Mesenchymal stem cell (in vitro differentiated cells and primary cell): ENCODE data around the gene SYNPO2L.

ENCODE experiments used
- DNase-seq: peaks from one replicate; pipeline ENCODE4 v3.0.0-alpha.2; 2013
- H2AFZ ChIP-seq: one replicate; pipeline ENCODE4 v1.6.1; 2013; ENCODE audit warnings: low read depth, mild to moderate bottlenecking, control low read depth, inconsistent platforms, low read length, moderate library complexity
- H2AK5ac ChIP-seq: 2 replicates; pipeline ENCODE4 v1.6.1; 2013; ENCODE audit warnings: low read length, moderate library complexity, mild to moderate bottlenecking, inconsistent platforms; ENCODE audit not compliant: severe bottlenecking
- H2BK120ac ChIP-seq: one replicate; pipeline ENCODE4 v1.6.1; 2013; ENCODE audit warnings: low read depth, mild to moderate bottlenecking, inconsistent platforms, low read length, moderate library complexity
- H2BK12ac ChIP-seq, 2 experiments: one replicate each; pipeline ENCODE4 v1.6.1; 2013; ENCODE audit warnings: inconsistent platforms in 2 of 2, low read length in 2 of 2, mild to moderate bottlenecking in 2 of 2, moderate library complexity in 2 of 2, control low read depth in 1 of 2
- H2BK15ac ChIP-seq: one replicate; pipeline ENCODE4 v1.6.1; 2013; ENCODE audit warnings: mild to moderate bottlenecking, low read depth, inconsistent platforms; ENCODE audit not compliant: poor library complexity, severe bottlenecking
- H2BK5ac ChIP-seq: 2 replicates; pipeline ENCODE4 v1.6.1; 2013; ENCODE audit warnings: low read depth, mild to moderate bottlenecking, low read length, control low read depth, inconsistent platforms; ENCODE audit not compliant: poor library complexity, severe bottlenecking
- H3K14ac ChIP-seq, 2 experiments: one replicate each; pipeline ENCODE4 v1.6.1; 2013; ENCODE audit warnings: inconsistent platforms in 2 of 2, low read length in 2 of 2, control low read depth in 1 of 2, mild to moderate bottlenecking in 1 of 2, moderate library complexity in 1 of 2
- H3K18ac ChIP-seq, 2 experiments: one replicate each; pipeline ENCODE4 v1.6.1; 2013; ENCODE audit warnings: inconsistent platforms in 2 of 2, low read length in 2 of 2, control low read depth in 1 of 2, low read depth in 1 of 2, mild to moderate bottlenecking in 1 of 2
- H3K23ac ChIP-seq, 2 experiments: one replicate each; pipeline ENCODE4 v1.6.1; 2013; ENCODE audit warnings: inconsistent platforms in 2 of 2, low read length in 2 of 2, mild to moderate bottlenecking in 2 of 2, moderate library complexity in 2 of 2, control low read depth in 1 of 2
- H3K27ac ChIP-seq: 2 replicates; pipeline ENCODE4 v1.5.1; 2013; ENCODE audit warnings: mild to moderate bottlenecking, moderate library complexity, low read length, control low read depth, inconsistent platforms; ENCODE audit not compliant: poor library complexity, severe bottlenecking
- H3K27me3 ChIP-seq, 2 experiments: 2 replicates each; pipeline versions ENCODE4 v1.6.1 to v1.7.0; 2013; ENCODE audit warnings: low read length in 2 of 2, mild to moderate bottlenecking in 2 of 2, moderate library complexity in 2 of 2, control low read depth in 1 of 2, inconsistent platforms in 1 of 2; ENCODE audit not compliant: control insufficient read depth in 1 of 2, insufficient read depth in 1 of 2
- H3K36me3 ChIP-seq, 2 experiments: 2 replicates each; pipeline versions ENCODE4 v1.6.1 to v1.7.0; 2013; ENCODE audit warnings: low read length in 2 of 2, control low read depth in 1 of 2, inconsistent platforms in 1 of 2, low read depth in 1 of 2, mild to moderate bottlenecking in 1 of 2; ENCODE audit not compliant: insufficient read depth in 2 of 2, control insufficient read depth in 1 of 2
- H3K4ac ChIP-seq, 2 experiments: one replicate each; pipeline ENCODE4 v1.6.1; 2013; ENCODE audit warnings: inconsistent platforms in 2 of 2, low read length in 2 of 2, mild to moderate bottlenecking in 2 of 2, moderate library complexity in 2 of 2, control low read depth in 1 of 2, low read depth in 1 of 2
- H3K4me1 ChIP-seq: 2 replicates; pipeline ENCODE4 v1.6.1; 2013; ENCODE audit warnings: low read depth, low read length, control low read depth; ENCODE audit not compliant: control insufficient read depth, insufficient read depth
- H3K4me2 ChIP-seq: 2 replicates; pipeline ENCODE4 v1.6.1; 2013; ENCODE audit warnings: low read length, mild to moderate bottlenecking, inconsistent platforms; ENCODE audit not compliant: poor library complexity, severe bottlenecking
- H3K4me3 ChIP-seq, 2 experiments: 2 replicates each; pipeline versions ENCODE4 v1.5.1 to v1.7.0; 2013; ENCODE audit warnings: low read length in 2 of 2, mild to moderate bottlenecking in 2 of 2, control low read depth in 1 of 2, low read depth in 1 of 2; ENCODE audit not compliant: insufficient read depth in 1 of 2
- H3K79me1 ChIP-seq: replicated peaks from 2 replicates; pipeline ENCODE4 v1.6.1; 2013; ENCODE audit warnings: mild to moderate bottlenecking, control low read depth, low read length, inconsistent platforms; ENCODE audit not compliant: poor library complexity, severe bottlenecking
- H3K9ac ChIP-seq: 2 replicates; pipeline ENCODE4 v1.7.0; 2013; ENCODE audit warnings: mild to moderate bottlenecking, low read length, moderate library complexity
- H3K9me3 ChIP-seq: 2 replicates; pipeline ENCODE4 v1.7.0; 2013; ENCODE audit warnings: mild to moderate bottlenecking, low read length; ENCODE audit not compliant: control insufficient read depth
- H4K8ac ChIP-seq: one replicate; pipeline ENCODE4 v1.6.1; 2013; ENCODE audit warnings: inconsistent platforms, mild to moderate bottlenecking, low read length, moderate library complexity
- H4K91ac ChIP-seq: one replicate; pipeline ENCODE4 v1.6.1; 2013; ENCODE audit warnings: mild to moderate bottlenecking, low read length, inconsistent platforms
- WGBS: methylation state at CpG from one replicate; pipeline ENCODE4 v1.1.7; 2013; ENCODE audit warnings: mixed read lengths; 5-methylcytosine and 5-hydroxymethylcytosine counted together

SYNPO2L gene

GRCh38 chr10:73653701-73654100 is 2.1 kb downstream of the SYNPO2L start:
- H3K27ac ChIP-seq: no peak overlapping the region
- no peak overlapping the region for H3K14ac ChIP-seq
- H3K4me3 ChIP-seq: no peak overlapping the region
- H3K79me1 ChIP-seq: no peaks in the 10 kb centered on the region
- peak; percentile 40 for DNase-seq
- H3K27me3 ChIP-seq: peaks cover 0 to 12% of the 10 kb centered on the region in 2 experiments
- no peak overlapping the region for H2BK15ac ChIP-seq
- no peak overlapping the region for H3K9ac ChIP-seq
- no peak overlapping the region for H2BK5ac ChIP-seq
- H3K18ac ChIP-seq: no peak overlapping the region
- H2BK12ac ChIP-seq: peak overlapping the region in 1 of 2 experiments; percentile 66
- no peak overlapping the region for H4K8ac ChIP-seq
- H3K4me1 ChIP-seq: peaks cover 1% of the 10 kb centered on the region
- 46% methylated on average over 3 of the region's 3 CpGs for WGBS
- H3K36me3 ChIP-seq: no peaks in the 10 kb centered on the region
- H2AFZ ChIP-seq: no peak overlapping the region
- H4K91ac ChIP-seq: no peak overlapping the region
- no peak overlapping the region for H3K23ac ChIP-seq
- H3K4me2 ChIP-seq: no peak overlapping the region
- H2BK120ac ChIP-seq: no peak overlapping the region
- H2AK5ac ChIP-seq: no peak overlapping the region
- no peak overlapping the region for H3K4ac ChIP-seq
- no peaks in the 10 kb centered on the region for H3K9me3 ChIP-seq

DNA sequence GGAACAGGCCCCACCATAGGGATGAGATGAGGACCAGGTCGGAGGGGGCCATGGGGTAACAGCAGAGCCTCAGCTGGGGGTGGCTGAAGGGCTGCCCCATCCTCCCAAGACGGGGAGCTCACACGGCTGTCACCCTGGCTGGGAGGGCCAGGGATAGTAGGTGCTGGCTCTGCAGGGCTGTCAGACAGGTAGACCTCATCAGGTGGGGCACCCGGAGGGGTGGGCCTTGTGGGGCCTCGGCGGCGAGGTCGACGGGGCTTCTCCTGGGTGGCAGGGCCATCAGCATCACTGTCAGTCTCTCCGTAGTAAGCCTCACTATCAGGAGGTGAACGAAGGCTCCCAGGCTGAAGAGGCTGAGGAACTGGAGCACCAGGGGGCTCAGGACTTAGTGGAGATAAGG is 2.6 kb downstream of the SYNPO2L start:
- Histone ChIP-seq H3K23ac (no peak overlapping the region), H3K18ac (no peak overlapping the region), H3K36me3 (no peaks in the 10 kb centered on the region), H3K27me3 (peaks cover 0 to 12% of the 10 kb centered on the region in 2 experiments), H2AK5ac (no peak overlapping the region), H3K9ac (no peak overlapping the region), H3K14ac (no peak overlapping the region), H3K4ac (no peak overlapping the region), H3K27ac (no peak overlapping the region), H3K4me3 (no peak overlapping the region), H3K9me3 (no peaks in the 10 kb centered on the region), H2BK5ac (no peak overlapping the region), H3K4me2 (no peak overlapping the region), H3K4me1 (peaks cover 4% of the 10 kb centered on the region), H3K79me1 (no peaks in the 10 kb centered on the region), H2BK12ac (peak overlapping the region in 1 of 2 experiments; percentile 37), H4K8ac (no peak overlapping the region), H2BK120ac (no peak overlapping the region), H2BK15ac (no peak overlapping the region), H4K91ac (peak overlapping the region; percentile 13), H2AFZ (no peak overlapping the region)
- 87% methylated on average over 11 of the region's 11 CpGs for WGBS
- DNase-seq: no peak

GRCh38 chr10:73650537-73651331 is 5.1 kb downstream of the SYNPO2L start:
- Histone ChIP-seq H3K9me3 (no peaks in the 10 kb centered on the region), H2BK120ac (peak overlapping the region; percentile 4), H3K4me3 (no peak overlapping the region), H2BK15ac (no peak overlapping the region), H2AK5ac (no peak overlapping the region), H3K36me3 (no peaks in the 10 kb centered on the region), H3K4me2 (no peak overlapping the region), H4K91ac (peak overlapping the region; percentile 76), H3K23ac (no peak overlapping the region), H3K14ac (no peak overlapping the region), H3K4ac (peak overlapping the region; percentile 6 to 51), H3K18ac (peak overlapping the region in 1 of 2 experiments; percentile 52), H2AFZ (no peak overlapping the region), H4K8ac (peak overlapping the region; percentile 77), H3K27ac (no peak overlapping the region), H3K4me1 (peaks cover 12% of the 10 kb centered on the region), H2BK12ac (peak overlapping the region; percentile 33 to 83), H3K9ac (no peak overlapping the region), H3K79me1 (no peaks in the 10 kb centered on the region), H2BK5ac (no peak overlapping the region), H3K27me3 (peaks cover 0 to 12% of the 10 kb centered on the region in 2 experiments)
- WGBS: 69% methylated on average over 5 of the region's 5 CpGs
- peak; percentile 96 for DNase-seq

- Histone ChIP-seq H2BK15ac (no peak overlapping the region), H3K27me3 (peaks cover 0 to 12% of the 10 kb centered on the region in 2 experiments), H3K79me1 (no peaks in the 10 kb centered on the region), H3K14ac (no peak overlapping the region), H3K36me3 (no peaks in the 10 kb centered on the region), H3K18ac (peak overlapping the region in 1 of 2 experiments; percentile 8), H3K23ac (no peak overlapping the region), H3K9me3 (no peaks in the 10 kb centered on the region), H3K9ac (no peak overlapping the region), H2AK5ac (peak overlapping the region; percentile 29), H3K27ac (no peak overlapping the region), H3K4me3 (no peak overlapping the region), H3K4me1 (peaks cover 12% of the 10 kb centered on the region), H4K91ac (no peak overlapping the region), H2BK120ac (peak overlapping the region; percentile 64), H2BK5ac (no peak overlapping the region), H3K4ac (no peak overlapping the region), H2BK12ac (peak overlapping the region in 1 of 2 experiments; percentile 7), H4K8ac (no peak overlapping the region), H3K4me2 (no peak overlapping the region), H2AFZ (no peak overlapping the region)
- WGBS: 99% methylated on average over 4 of the region's 6 CpGs
- peak; percentile 80 for DNase-seq
These were observed 5.8 kb downstream of the SYNPO2L start for GRCh38 chr10:73649876-73650536.
